Activated CD4-positive, alpha-beta memory T cell treated with anti-CD3 and anti-CD28 coated beads for 36 hours (primary cell): Measurements from ENCODE around the gene LITAF. TPM values are rescaled to one million over a fixed set of nuclear protein-coding genes. Genes with fewer than 3 reads are reported as not detected.
"Not testable (repeated sequence)": the region's sequence is repeated elsewhere in the genome, so short reads cannot be mapped to it uniquely, and the experiment has no call there.

ENCODE experiments used
- CTCF ChIA-PET: fragments of 350-600 bp; sonication (Branson Sonifier 250); formaldehyde crosslinking; loops from one replicate; lab custom pipeline; 2021; ENCODE audit warnings: antibody characterized with exemption, inconsistent platforms; lab: Charles Lee
- POLR2A ChIA-PET: fragments of 350-600 bp; sonication (Branson Sonifier 250); formaldehyde crosslinking; loops from one replicate; lab custom pipeline; 2021; ENCODE audit warnings: antibody characterized with exemption; lab: Charles Lee
- DNase-seq: peaks from one replicate; pipeline ENCODE4 v3.0.0-alpha.2; 2020
- H3K27ac Mint-ChIP-seq: one replicate; pipeline ENCODE4 v1.8.0; 2021; ENCODE audit warnings: mixed read lengths
- H3K27me3 Mint-ChIP-seq: one replicate; pipeline ENCODE4 v1.8.0; 2021; ENCODE audit warnings: mixed read lengths
- H3K36me3 Mint-ChIP-seq: one replicate; pipeline ENCODE4 v1.8.0; 2021; ENCODE audit warnings: mixed read lengths
- H3K4me1 Mint-ChIP-seq: one replicate; pipeline ENCODE4 v1.8.0; 2021; ENCODE audit warnings: low read depth, mixed read lengths
- H3K4me3 Mint-ChIP-seq: one replicate; pipeline ENCODE4 v1.8.0; 2021; ENCODE audit warnings: mild to moderate bottlenecking, mixed read lengths
- H3K9me3 Mint-ChIP-seq: one replicate; pipeline ENCODE4 v1.8.0; 2021; ENCODE audit warnings: mixed read lengths
- intact Hi-C: fragments of 100-400 bp; cut with micrococcal nuclease; formaldehyde crosslinking; loops from one replicate; pipeline ENCODE4 v1.15.1; 2023
- total RNA-seq, 2 experiments: library from RNA; stranded (reverse); gene quantifications; one replicate each; pipeline ENCODE4 v1.2.3, GENCODE V29; 2021

LITAF gene
- total RNA-seq, 2 experiments from 2014 or later = 130 to 134 TPM

DNA sequence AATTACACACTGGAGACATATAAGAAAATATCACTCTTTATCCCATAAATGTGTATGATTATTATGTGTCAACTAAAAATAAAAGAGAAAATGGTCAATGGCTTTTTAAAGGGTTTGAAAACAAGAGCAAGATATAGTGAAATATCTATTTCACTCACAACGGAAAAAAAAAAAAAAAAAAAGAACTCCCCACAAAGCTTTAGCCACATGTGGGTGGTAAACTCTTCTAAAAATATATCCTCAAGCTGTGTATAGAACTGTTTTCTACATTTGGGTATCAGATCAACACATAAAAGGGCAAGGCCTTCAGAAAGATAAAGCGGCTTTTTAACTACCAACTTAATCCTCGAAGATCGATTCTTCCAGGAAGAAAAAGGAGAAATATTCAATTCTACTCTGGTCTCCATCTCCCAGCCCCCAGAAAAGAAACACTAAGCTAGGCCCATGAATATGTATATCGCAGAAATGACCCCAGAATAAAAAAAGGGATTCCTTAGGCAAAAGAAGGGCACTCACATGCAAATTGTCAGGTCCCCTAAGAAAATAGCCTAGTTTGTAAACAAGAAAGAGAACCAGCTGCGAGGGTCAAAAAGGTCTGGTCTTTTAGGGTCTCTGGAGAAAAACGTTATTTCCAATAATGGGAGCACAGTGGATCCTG is 4.4 kb downstream of the LITAF start:
- Mint-ChIP-seq H3K4me3 (peak overlapping the region; percentile 59), H3K4me1 (peaks cover 63% of the 10 kb centered on the region), H3K27me3 (no peaks in the 10 kb centered on the region), H3K27ac (peak overlapping the region; percentile 81), H3K36me3 (peaks cover 25% of the 10 kb centered on the region), H3K9me3 (no peaks in the 10 kb centered on the region)
- POLR2A ChIA-PET = interaction anchor here (0.7 to 1.0 kb wide), 5 partner anchors 11 to 332 kb away, joined by 3 read pairs; no protein-coding TSS in a partner anchor
- CTCF ChIA-PET = interaction anchor here (0.6 to 2.1 kb wide), 6 partner anchors 27 to 215 kb away, joined by 3 to 11 read pairs (median 4); partner anchors contain the start of gene ZC3H7A
- DNase-seq = no peak
- intact Hi-C loops = loop anchor here (5.0 kb wide), 3 partner anchors 35 to 620 kb away; partner anchors contain the start of gene TXNDC11

GRCh38 chr16:11581678-11582077 is 5.0 kb downstream of the LITAF start:
- no peaks in the 10 kb centered on the region for H3K27me3 Mint-ChIP-seq
- intact Hi-C loops = loop anchor here (5.0 kb wide), 3 partner anchors 34 to 619 kb away; partner anchors contain the start of gene TXNDC11
- ChIA-PET CTCF (interaction anchor here (0.6 to 2.0 kb wide), 7 partner anchors 19 to 216 kb away, joined by 3 to 11 read pairs (median 4); partner anchors contain the start of gene ZC3H7A), POLR2A (interaction anchor here (0.7 to 1.0 kb wide), 4 partner anchors 11 to 332 kb away, joined by 3 read pairs; no protein-coding TSS in a partner anchor)
- H3K36me3 Mint-ChIP-seq = peaks cover 28% of the 10 kb centered on the region
- peak overlapping the region; percentile 81 for H3K27ac Mint-ChIP-seq
- no peaks in the 10 kb centered on the region for H3K9me3 Mint-ChIP-seq
- peak overlapping the region; percentile 59 for H3K4me3 Mint-ChIP-seq
- DNase-seq = no peak
- H3K4me1 Mint-ChIP-seq = peaks cover 68% of the 10 kb centered on the region

- Mint-ChIP-seq H3K9me3 (no peaks in the 10 kb centered on the region), H3K27ac (peak overlapping the region; percentile 65), H3K4me3 (no peak overlapping the region), H3K27me3 (no peaks in the 10 kb centered on the region), H3K4me1 (peaks cover 78% of the 10 kb centered on the region), H3K36me3 (peaks cover 27% of the 10 kb centered on the region)
- POLR2A ChIA-PET = interaction anchor here (0.6 kb wide), 1 partner anchor 205 kb away, joined by 3 read pairs; no protein-coding TSS in a partner anchor
- CTCF ChIA-PET = interaction anchor here (0.8 kb wide), 1 partner anchor 49 kb away, joined by 4 read pairs; no protein-coding TSS in a partner anchor
- DNase-seq = no peak
- intact Hi-C loops = loop anchor here (5.0 kb wide), 3 partner anchors 33 to 618 kb away; partner anchors contain the start of gene TXNDC11
These were observed 6.2 kb downstream of the LITAF start for GRCh38 chr16:11580451-11581086.

GRCh38 chr16:11577290-11577660 is 9.4 kb downstream of the LITAF start:
- H3K9me3 Mint-ChIP-seq, DNase-seq, H3K27ac Mint-ChIP-seq, H3K27me3 Mint-ChIP-seq, intact Hi-C loops, CTCF ChIA-PET, H3K4me3 Mint-ChIP-seq: not testable (repeated sequence)
- peaks cover 82% of the 10 kb centered on the region for H3K4me1 Mint-ChIP-seq
- H3K36me3 Mint-ChIP-seq = peaks cover 29% of the 10 kb centered on the region
- POLR2A ChIA-PET = interaction anchor here (0.8 kb wide), 1 partner anchor 8 kb away, joined by 4 read pairs; no protein-coding TSS in a partner anchor

DNA sequence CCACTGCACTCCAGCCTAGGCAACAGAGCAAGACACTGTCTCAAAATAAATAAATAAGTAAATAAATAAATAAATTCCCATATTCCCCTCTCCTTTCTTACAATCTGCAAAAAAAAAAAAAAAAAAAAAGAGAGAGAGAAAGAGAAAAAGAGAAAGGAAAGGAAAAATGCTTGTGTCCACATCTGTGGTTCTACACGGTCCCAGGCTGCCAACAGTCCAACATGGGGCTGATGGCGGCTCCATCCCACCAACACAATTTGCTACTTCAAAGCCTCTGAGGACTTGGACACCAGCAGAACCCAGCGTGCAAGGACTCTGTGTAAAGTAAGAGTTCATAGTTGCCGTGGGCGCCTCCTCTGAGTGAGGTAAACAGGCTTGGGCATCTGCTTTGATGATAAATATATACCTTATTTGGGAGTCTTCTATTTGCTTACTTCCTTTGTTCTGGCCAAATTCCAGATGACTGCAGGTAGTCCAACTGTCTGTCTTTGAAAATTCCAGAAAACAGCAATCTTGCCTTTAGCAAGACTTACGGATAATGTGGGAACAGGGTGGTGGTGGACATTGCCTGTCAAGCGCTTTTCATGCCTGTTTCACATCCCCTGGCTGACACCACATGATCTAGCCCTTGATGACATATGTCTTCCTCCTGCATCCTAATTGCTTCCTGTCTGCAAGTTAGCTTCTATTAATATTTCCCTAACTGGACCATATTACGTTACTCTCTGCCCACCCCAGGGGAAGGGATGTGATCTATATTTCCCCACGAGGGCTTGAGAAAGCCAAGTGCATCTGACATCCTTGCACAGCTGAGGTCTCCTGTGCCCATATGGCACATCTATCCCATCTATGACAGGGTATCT is 10.1 kb downstream of the LITAF start:
- H3K27ac Mint-ChIP-seq = peak overlapping the region; percentile 53
- H3K27me3 Mint-ChIP-seq = no peaks in the 10 kb centered on the region
- no peaks in the 10 kb centered on the region for H3K9me3 Mint-ChIP-seq
- peaks cover 32% of the 10 kb centered on the region for H3K36me3 Mint-ChIP-seq
- ChIA-PET POLR2A (interaction anchor here (0.8 to 1.4 kb wide), 3 partner anchors 8 to 9 kb away, joined by 4 to 5 read pairs (median 4); no protein-coding TSS in a partner anchor), CTCF (interaction anchor here (1.1 kb wide), 1 partner anchor 45 kb away, joined by 5 read pairs; no protein-coding TSS in a partner anchor)
- peaks cover 81% of the 10 kb centered on the region for H3K4me1 Mint-ChIP-seq
- no peak overlapping the region for H3K4me3 Mint-ChIP-seq
- no peak for DNase-seq
- intact Hi-C loops = no loop called here

- Mint-ChIP-seq H3K27me3 (no peaks in the 10 kb centered on the region), H3K4me3 (peak overlapping the region; percentile 16), H3K9me3 (no peaks in the 10 kb centered on the region), H3K27ac (peak overlapping the region; percentile 64), H3K36me3 (peaks cover 32% of the 10 kb centered on the region), H3K4me1 (peaks cover 80% of the 10 kb centered on the region)
- POLR2A ChIA-PET = interaction anchor here (1.2 to 1.4 kb wide), 2 partner anchors 9 to 11 kb away, joined by 4 to 5 read pairs; no protein-coding TSS in a partner anchor
- intact Hi-C loops = no loop called here
- DNase-seq = no peak
- CTCF ChIA-PET = interaction anchor here (1.0 to 1.1 kb wide), 2 partner anchors 43 to 66 kb away, joined by 5 read pairs; no protein-coding TSS in a partner anchor
These were observed 11.5 kb downstream of the LITAF start for GRCh38 chr16:11575223-11575589.

DNA sequence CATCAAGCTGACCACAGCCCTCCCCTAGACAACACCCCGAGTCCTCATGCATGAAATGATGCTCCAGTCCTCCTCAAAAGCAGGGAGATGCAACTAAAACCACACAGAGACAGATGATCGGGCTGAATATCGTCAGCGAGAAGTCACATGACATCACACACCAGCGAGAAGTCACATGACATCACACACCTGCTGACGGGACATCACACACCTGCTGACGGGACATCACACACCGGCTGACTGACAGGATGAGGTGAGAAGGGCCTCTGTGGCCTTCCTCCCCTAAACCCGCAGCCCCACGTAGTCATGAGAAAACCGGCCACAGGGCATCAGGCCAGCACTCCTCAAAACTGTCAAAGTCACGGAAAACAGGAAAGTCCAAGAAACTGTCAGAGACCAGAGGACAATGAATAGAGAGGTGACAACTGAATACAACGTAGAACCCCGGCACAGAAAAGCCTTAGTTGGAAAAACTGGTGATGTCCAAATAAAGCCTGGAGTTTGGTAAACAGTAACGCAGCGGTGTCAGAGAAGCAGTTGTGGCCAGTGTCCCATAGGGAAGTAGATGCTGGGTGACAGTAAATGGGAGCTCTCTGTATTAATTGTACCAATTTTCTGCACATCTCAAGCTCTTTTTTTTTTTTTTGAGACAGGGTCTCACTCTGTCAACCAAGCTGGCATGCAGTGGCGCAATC is 14.3 kb downstream of the LITAF start:
- DNase-seq = peak; percentile 65
- CTCF ChIA-PET = interaction anchor here (0.7 to 1.1 kb wide), 2 partner anchors 201 to 231 kb away, joined by 3 read pairs; no protein-coding TSS in a partner anchor
- Mint-ChIP-seq H3K4me3 (no peak overlapping the region), H3K9me3 (no peaks in the 10 kb centered on the region), H3K27ac (peak overlapping the region; percentile 83), H3K36me3 (peaks cover 26% of the 10 kb centered on the region), H3K4me1 (peaks cover 62% of the 10 kb centered on the region), H3K27me3 (no peaks in the 10 kb centered on the region)
- intact Hi-C loops = no loop called here
- POLR2A ChIA-PET = interaction anchor here (0.6 kb wide), 1 partner anchor 46 kb away, joined by 6 read pairs; no protein-coding TSS in a partner anchor

- peak overlapping the region; percentile 51 for H3K27ac Mint-ChIP-seq
- CTCF ChIA-PET = interaction anchor here (1.0 kb wide), 1 partner anchor 40 kb away, joined by 3 read pairs; no protein-coding TSS in a partner anchor
- intact Hi-C loops = no loop called here
- peaks cover 25% of the 10 kb centered on the region for H3K36me3 Mint-ChIP-seq
- no peaks in the 10 kb centered on the region for H3K9me3 Mint-ChIP-seq
- H3K4me3 Mint-ChIP-seq = no peak overlapping the region
- H3K4me1 Mint-ChIP-seq = peaks cover 58% of the 10 kb centered on the region
- no peaks in the 10 kb centered on the region for H3K27me3 Mint-ChIP-seq
- DNase-seq = no peak
- POLR2A ChIA-PET = interaction anchor here (1.2 kb wide), 1 partner anchor 11 kb away, joined by 3 read pairs; no protein-coding TSS in a partner anchor
These were observed 15.2 kb downstream of the LITAF start for GRCh38 chr16:11571549-11571948.

DNA sequence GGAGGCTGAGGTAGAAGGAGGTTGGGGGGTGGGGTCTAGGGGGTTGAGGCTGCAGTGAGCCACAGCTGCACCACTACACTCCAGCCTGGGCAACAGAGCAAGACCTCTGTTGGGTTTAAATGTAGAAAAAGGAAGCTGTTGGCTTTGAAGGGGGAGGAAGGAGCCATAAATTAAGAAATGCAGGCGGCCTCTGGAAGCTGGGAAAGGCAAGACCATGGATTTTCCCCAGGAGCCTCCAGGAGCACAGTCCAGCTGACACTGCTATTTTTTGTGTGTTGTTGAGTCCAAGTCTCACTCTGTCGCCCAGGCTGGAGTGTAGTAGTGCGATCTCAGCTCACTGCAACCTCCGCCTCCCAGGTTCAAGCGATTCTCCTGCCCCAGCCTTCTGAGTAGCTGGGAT is 15.9 kb downstream of the LITAF start:
- H3K9me3 Mint-ChIP-seq = no peaks in the 10 kb centered on the region
- peak overlapping the region; percentile 46 for H3K27ac Mint-ChIP-seq
- ChIA-PET CTCF (interaction anchor here (0.9 to 1.0 kb wide), 2 partner anchors 39 to 71 kb away, joined by 3 to 4 read pairs; no protein-coding TSS in a partner anchor), POLR2A (interaction anchor here (1.2 kb wide), 1 partner anchor 11 kb away, joined by 3 read pairs; no protein-coding TSS in a partner anchor)
- intact Hi-C loops = no loop called here
- peaks cover 59% of the 10 kb centered on the region for H3K4me1 Mint-ChIP-seq
- no peak overlapping the region for H3K4me3 Mint-ChIP-seq
- H3K36me3 Mint-ChIP-seq = peaks cover 27% of the 10 kb centered on the region
- no peaks in the 10 kb centered on the region for H3K27me3 Mint-ChIP-seq
- no peak for DNase-seq

- Mint-ChIP-seq H3K4me1 (peaks cover 57% of the 10 kb centered on the region), H3K27me3 (no peaks in the 10 kb centered on the region), H3K36me3 (peaks cover 25% of the 10 kb centered on the region), H3K27ac (peak overlapping the region; percentile 33), H3K9me3 (no peaks in the 10 kb centered on the region), H3K4me3 (no peak overlapping the region)
- DNase-seq = no peak
- intact Hi-C loops = no loop called here
- ChIA-PET POLR2A (interaction anchor here (1.2 kb wide), 1 partner anchor 12 kb away, joined by 3 read pairs; no protein-coding TSS in a partner anchor), CTCF (interaction anchor here (0.9 kb wide), 1 partner anchor 71 kb away, joined by 4 read pairs; no protein-coding TSS in a partner anchor)
These were observed 16.5 kb downstream of the LITAF start for GRCh38 chr16:11570258-11570657.
